GM10847 (cell line): Measurements from ENCODE around the gene ATP2B3.

ENCODE experiments used
- POLR2A ChIP-seq: IDR thresholded peaks from 2 replicates; pipeline ENCODE4 v1.6.1; 2011; ENCODE audit not compliant: insufficient read length; ENCODE audit errors: extremely low read depth

Gene ATP2B3

GRCh38 chrX:153496590-153496959, 20.9 kb upstream of the ATP2B3 start:
- no peak for TF ChIP-seq POLR2A

- no peak for TF ChIP-seq POLR2A
Measured at GRCh38 chrX:153498453-153498852, 19.0 kb upstream of the ATP2B3 start.

GRCh38 chrX:153499341-153499740, 18.1 kb upstream of the ATP2B3 start:
- TF ChIP-seq POLR2A, result no peak

GRCh38 chrX:153499876-153500275, 17.6 kb upstream of the ATP2B3 start:
- no peak for TF ChIP-seq POLR2A

- no peak for TF ChIP-seq POLR2A
Measured at GRCh38 chrX:153500676-153501280, 16.7 kb upstream of the ATP2B3 start.

GRCh38 chrX:153501530-153501929, 15.9 kb upstream of the ATP2B3 start:
- no peak for TF ChIP-seq POLR2A

- no peak for TF ChIP-seq POLR2A
Measured at GRCh38 chrX:153502131-153502530, 15.3 kb upstream of the ATP2B3 start.

- TF ChIP-seq POLR2A, result no peak
Measured at GRCh38 chrX:153502796-153503195, 14.6 kb upstream of the ATP2B3 start.

- TF ChIP-seq POLR2A, result no peak
Measured at GRCh38 chrX:153504445-153505016, 12.9 kb upstream of the ATP2B3 start.

GRCh38 chrX:153505361-153505760, 12.1 kb upstream of the ATP2B3 start:
- TF ChIP-seq POLR2A, result no peak

- no peak for TF ChIP-seq POLR2A
Measured at GRCh38 chrX:153507484-153508178, 9.8 kb upstream of the ATP2B3 start.

GRCh38 chrX:153509592-153509991, 7.8 kb upstream of the ATP2B3 start:
- TF ChIP-seq POLR2A, result no peak

GRCh38 chrX:153510383-153510782, 7.1 kb upstream of the ATP2B3 start:
- no peak for TF ChIP-seq POLR2A

- no peak for TF ChIP-seq POLR2A
Measured at GRCh38 chrX:153511784-153512500, 5.5 kb upstream of the ATP2B3 start.

GRCh38 chrX:153512501-153512893, 4.9 kb upstream of the ATP2B3 start:
- no peak for TF ChIP-seq POLR2A

- no peak for TF ChIP-seq POLR2A
Measured at GRCh38 chrX:153513265-153513664, 4.2 kb upstream of the ATP2B3 start.
